GM21526 (cell line): Measurements from ENCODE around the gene ENPP1.
A peak's percentile ranks its signal among the peaks of the same experiment; 100 is the strongest.
"Not testable (repeated sequence)": the region's sequence is repeated elsewhere in the genome, so short reads cannot be mapped to it uniquely, and the experiment has no call there.

Experiments
- ATAC-seq: cut with Tn5 transposase; IDR thresholded peaks from one replicate; pipeline ENCODE4 v1.9.1; 2021; ENCODE audit warnings: moderate library complexity; ENCODE audit not compliant: unreplicated experiment, low FRiP score

Gene ENPP1

DNA sequence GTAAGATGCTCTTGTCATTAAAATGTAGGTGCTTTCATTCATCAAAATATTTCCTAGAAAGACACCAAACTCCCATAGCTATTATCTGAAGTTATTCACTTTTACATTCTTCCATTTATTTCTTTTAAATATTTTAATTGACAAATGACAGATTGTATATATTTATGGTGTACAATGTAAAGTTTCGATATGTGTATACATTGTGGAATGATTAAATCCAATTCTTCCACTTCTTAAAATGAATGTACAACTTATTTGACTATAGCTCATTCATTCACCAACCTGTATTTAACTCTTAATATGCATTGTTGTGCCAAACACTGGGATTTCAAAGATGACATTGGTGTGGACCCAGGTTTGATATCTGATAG, 102.4 kb downstream of the ENPP1 start:
- ATAC-seq: peak; percentile 15

DNA sequence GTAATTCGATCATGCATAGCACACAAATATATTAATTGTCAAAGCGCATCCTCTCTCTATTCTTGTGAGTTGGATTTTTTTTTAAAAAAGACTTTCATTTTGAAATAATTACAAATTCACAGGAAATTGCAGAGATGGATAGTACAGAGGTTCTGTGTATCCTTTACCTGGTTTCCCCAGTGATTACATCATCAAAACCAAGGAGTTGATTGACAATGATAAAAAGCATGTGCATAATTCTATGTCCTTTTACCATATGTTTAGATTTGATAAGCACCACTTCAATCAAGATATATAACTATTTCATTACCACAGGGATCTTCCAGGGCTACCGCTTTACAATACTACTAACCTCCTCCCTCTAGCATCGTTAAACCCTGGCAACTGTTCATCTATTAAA, 103.1 kb downstream of the ENPP1 start:
- no peak for ATAC-seq

GRCh38 chr6:131911951-131912350, 104.1 kb downstream of the ENPP1 start:
- ATAC-seq: no peak

DNA sequence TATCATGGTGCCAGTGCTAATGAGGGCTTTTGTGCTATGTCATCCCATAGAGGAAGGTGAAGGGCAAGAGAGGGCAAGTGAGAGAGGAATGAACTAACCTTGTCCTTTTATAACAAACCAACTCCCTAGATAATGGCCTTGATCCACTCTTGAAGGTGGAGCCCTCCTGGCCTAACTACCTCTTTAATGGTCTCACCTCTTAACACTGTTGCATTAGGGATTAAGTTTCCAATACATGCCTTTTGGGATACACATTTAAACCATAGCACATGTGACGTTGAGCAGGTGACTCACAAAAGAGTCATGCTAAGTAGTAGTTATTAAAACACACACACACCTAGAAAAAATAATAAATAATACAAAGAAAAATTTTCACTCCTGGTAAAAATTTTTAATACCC, 106.4 kb downstream of the ENPP1 start:
- no peak for ATAC-seq

DNA sequence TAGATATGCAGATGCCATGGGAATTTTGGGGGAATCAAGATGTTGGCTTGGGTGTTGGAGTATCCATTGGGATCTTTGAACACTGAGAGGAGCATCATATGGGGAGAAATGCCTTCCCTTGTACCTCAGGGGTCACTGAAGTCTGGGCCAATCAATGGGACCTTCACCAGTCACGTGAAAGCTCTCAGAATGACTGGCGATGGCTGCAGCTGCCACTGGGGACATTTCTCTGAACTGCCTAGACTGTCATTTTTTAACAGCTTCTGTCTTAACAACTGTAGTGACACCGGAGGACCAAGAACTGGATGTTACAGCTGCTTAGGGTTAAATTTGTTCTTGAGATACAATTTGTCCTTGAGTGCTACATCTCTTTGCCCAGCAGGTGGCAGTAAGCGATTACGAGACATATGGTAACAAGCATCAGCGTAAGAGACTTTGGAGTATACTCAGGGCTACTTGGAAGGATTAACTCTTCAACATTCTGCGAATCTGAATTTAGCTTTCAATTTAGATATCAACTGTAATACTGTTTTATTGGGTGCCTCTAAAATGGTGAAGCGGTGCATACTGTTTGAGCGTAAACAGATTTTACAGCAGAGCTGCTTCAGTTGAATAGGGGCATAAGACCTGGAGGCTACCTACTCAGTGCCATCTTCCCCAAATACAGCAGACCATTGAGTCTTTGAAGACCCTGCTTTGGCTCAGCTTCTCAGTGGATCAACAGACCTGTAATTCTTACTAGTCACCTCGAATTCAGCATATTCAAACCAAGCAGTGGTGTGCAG, 107.3 kb downstream of the ENPP1 start:
- peak; percentile 90 for ATAC-seq

DNA sequence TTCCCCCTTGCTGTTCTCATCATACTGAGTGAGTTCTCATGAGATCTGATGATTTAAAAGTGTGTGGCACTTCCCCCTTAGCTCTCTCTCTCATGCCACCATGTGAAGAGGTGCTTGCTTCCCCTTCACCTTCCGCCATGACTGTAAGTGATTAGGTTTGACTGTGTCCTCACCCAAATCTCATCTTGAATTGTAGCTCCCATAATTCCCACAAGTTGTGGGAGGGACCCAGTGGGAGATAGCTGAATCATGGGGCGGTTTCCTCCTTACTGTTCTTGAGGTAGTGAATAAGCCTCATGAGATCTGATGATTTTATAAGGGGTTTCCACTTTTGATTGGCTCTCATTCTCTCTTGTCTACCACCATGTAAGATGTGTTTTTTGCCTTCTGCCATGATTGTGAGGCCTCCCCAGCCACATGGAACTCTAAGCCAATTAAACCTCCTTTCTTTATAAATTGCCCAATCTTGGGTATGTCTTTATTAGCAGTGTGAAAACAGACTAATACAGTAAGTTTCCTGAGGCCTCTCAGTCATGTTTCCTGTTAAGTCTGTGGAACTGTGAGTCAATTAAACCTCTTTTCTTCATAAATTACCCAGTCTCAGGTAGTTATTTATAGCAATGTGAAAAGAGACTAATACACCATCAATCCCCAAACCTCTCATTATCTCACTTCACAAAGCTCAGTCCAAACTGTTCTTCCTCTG, 108.4 kb downstream of the ENPP1 start:
- not testable (repeated sequence) for ATAC-seq

DNA sequence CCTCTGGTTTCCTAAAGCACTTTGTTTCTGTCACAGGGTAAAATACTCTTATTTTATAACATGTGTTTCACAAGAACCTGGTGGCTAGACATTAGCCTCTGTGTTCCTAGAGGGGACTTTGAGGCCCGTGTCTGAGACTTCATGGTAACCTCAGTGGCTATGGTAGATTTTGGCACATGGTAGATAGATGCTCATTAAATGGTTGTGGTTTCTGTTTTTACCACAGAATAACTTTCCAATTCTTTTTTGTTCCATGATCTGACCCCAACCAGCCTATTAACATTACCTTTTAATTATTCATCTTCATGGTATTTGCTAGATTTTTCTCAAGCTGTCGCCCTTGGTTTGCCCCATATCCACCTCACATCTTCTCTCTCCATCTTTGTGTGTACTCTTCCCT, 109.0 kb downstream of the ENPP1 start:
- ATAC-seq: no peak

GRCh38 chr6:131917318-131917717, 109.5 kb downstream of the ENPP1 start:
- ATAC-seq: no peak

DNA sequence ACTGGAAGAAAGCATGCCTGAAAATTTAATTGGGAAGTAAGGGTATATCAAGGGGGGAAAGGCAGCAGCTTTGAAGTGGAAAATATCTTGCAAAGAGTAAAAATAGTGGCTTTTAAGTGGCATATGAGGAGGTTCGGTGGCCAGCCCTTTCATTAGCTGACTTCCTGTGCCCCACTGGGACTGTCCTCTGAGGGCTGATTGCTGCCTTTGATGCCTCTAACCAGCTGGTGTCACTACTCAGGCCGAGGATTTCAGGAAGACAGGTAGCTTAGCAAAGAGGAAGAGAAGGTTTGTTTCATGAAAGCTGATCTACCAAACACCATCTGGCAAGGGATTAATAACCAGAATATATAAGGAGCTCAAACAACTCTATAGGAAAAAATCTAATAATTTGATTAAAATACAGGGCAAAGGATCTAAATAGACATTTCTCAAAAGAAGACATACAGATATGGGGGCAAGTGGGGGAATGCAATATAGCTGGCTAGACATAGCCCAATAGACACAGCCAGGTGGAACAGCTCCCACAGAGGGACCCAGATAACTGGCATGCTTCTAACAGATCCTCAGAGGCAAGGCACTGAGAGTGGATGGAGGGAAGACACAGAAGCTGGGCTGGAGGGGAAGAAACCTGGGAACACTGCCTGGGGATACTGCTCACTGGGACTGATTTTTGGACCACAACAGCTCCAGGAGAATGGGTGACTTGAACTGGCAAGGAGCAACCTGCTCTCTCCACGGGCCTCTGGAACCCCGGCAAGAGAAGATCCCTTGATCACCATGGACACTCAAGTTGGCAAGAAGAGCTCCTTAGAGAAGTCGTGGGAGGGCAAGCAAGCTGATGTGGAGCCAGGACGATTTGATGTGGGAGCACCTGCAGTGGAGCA, 110.2 kb downstream of the ENPP1 start:
- ATAC-seq: no peak

DNA sequence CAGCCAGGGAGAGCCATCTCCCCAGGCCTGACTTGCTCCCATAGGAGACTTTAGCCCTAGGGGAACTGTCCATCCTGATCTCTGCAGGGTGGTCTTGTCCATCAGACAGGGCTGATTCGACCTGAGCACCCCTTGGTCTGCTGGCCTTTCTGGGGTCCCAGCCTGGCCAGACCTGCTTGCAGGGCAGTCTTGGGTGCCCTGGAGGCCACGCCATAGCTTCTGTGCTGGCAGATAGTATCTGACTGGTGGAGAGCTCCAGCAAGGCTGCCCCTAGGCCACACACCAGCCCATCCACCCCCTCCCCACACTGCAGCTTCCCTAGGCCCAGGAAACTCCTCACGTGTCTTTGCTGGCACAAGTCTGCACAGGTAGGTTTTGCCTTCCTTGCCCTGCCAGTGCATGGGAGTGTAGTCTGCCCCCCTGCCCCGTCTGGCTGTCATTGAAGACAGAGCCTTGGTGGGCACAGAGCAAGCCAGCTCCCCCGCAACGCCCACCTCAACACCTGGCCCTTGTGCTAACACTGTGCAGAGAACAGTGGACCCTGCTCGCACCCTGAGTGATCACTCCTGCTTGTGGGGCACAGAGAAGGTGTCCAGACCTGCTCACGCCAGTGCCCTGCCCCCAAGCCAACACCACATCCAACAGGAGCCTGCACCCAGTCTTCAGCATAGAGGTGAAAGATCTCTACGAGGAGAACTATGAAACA, 111.0 kb downstream of the ENPP1 start:
- no peak for ATAC-seq

DNA sequence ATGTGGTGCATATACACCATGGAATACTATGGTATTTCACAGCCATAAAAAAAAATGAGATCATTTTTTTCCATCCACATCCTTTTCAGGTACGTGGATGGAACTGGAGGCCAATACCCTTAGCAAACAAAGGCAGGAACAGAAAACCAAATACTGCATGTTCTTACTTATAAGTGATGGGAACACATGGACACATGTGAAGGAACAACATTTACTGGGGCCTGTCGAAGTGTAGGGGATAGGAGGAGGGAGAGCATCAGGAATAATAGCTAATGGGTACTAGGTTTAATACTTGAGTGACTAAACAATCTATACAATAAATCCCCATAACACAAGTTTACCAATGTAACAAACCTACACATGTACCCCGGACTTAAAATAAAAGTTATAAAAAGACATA, 112.8 kb downstream of the ENPP1 start:
- ATAC-seq: no peak

- peak; percentile 79 for ATAC-seq
Measured at GRCh38 chr6:131923356-131923755, 115.5 kb downstream of the ENPP1 start.

- ATAC-seq: no peak
Measured at GRCh38 chr6:131924881-131925474, 117.2 kb downstream of the ENPP1 start.

DNA sequence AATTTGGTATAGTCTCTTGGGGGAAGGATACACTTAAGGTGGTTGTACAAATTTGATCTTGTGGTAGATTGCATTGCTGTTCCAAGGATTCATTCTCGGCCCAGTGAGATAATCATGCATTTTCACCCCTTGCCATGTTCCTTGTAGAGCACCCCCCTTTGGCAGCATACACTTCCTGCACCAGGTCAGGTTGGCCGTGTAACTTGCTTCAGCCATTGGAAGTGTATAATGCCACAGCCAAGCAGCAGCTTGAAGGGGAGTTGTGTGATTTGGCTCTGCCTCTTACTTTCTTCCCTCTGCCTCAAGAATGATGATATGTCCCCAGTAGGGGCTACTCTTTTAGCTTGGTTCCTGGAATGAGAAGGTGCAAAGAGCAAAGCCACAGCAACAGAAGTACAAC, 121.4 kb downstream of the ENPP1 start:
- no peak for ATAC-seq

GRCh38 chr6:131929976-131930375, 122.2 kb downstream of the ENPP1 start:
- no peak for ATAC-seq

GRCh38 chr6:131931063-131931750, 123.4 kb downstream of the ENPP1 start:
- ATAC-seq: no peak

DNA sequence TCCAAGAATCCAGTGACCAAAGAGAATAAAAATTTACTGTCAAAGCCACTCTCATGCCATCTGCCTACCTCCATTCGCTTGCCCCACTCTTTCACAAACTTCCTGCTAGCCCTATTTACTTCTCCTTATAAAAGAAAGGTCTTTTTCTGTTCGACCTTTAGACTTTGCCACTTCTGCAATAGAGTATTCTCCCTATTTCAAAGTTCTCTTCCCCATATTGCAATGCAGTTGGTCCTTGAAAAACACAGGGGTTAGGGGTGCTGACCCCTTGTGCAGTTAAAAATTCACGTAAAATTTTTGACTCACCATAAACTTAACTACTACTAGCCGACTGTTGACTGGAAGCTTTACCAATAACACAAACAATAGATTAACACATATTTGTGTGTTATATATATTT, 128.3 kb downstream of the ENPP1 start:
- no peak for ATAC-seq

DNA sequence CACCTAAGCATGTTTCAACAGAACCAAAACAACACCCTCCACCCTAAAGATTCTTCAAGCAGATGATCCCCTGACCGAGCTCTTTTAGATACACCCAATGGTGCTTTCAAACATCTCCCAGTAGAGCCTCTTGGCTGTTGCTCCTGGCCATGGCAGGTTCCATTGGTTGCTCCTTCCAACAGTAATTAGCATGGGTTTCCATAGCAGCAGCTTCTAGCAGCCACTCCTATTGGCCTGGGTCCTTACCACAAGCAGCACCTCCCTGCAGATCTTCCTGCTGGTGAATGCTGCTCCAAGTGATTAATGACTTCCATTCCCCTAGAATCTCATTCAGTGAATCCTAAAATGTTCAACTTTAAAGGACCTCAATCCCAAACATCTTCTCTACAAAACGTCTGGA, 129.4 kb downstream of the ENPP1 start:
- no peak for ATAC-seq
